PC-3 (cell line): Measurements from ENCODE around the gene PCA3.

Experiments
- CTCF ChIP-seq: fragments of 300-600 bp; sonication (generic); conservative IDR thresholded peaks from 2 replicates; pipeline ENCODE4 v1.5.1; 2017; ENCODE audit warnings: antibody characterized with exemption, low read depth, mild to moderate bottlenecking, low read length
- EZH2 ChIP-seq: fragments of 300-600 bp; sonication (generic); IDR thresholded peaks from one replicate; pipeline ENCODE4 v1.6.1; 2017; ENCODE audit warnings: antibody characterized with exemption, mild to moderate bottlenecking, low read length; ENCODE audit not compliant: unreplicated experiment

DNA sequence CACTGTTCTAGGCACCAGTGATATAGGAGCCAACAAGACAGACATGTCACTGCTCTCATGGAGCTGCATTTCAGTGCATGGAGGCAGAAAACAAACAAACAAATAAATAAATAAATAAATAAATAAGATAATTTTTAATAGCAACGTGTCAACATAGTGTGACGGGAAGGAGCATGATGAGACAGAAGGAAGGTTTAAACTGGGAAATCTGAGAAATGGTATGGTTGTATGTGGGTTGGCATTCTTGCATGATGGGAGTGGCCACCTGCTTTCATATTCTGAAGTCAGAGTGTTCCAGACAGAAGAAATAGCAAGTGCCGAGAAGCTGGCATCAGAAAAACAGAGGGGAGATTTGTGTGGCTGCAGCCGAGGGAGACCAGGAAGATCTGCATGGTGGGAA is at the start of gene PCA3:
- no peak for TF ChIP-seq CTCF
- no peak for TF ChIP-seq EZH2
